ENCODE data around the gene MELK.

MELK gene

DNA sequence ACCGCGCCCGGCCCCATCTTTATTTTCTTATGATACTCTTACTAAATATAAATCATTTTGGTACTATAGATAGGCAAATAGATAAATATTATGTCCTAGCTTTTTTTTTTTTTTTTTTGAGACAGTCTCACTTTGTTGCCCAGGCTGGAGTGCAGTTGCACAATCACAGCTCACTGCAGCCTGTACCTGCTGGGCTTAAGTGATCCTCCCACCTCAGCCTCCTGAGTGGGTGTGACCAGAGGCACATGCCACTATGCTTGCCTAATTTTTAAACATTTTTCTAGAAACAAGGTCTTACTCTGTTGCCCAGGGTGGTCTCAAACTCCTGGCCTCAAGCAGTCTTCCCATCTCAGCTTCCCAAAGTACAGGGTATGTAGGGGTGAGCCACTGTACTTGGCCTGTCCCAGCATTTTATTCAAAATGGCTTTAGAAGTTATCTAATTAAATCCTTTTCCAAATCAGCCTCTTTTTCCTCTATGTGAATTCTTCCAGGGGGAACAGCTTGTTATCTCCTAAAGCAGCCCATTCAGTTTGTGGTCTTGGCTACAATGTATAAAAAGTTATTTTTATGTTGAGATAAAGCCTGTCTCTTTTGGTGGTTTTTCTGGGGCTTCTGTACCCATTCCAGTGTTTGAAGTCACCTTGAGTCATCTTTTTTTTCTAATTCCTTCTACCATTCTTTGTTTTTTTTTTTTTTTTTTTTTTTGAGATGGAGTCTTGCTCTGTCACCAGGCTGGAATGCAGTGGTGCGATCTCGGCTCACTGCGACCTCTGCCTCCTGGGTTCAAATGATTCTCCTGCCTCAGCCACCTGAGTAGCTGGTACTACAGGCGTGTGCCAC, 12.1 kb downstream of the MELK start:
- peak; percentile 81 for DNase-seq (ENCODE audit: low spot score)

- no peak for DNase-seq (ENCODE audit: low spot score)
These were observed 17.5 kb downstream of the MELK start for GRCh38 chr9:36590231-36590630.

GRCh38 chr9:36592801-36593583, 20.3 kb downstream of the MELK start:
- no peak for DNase-seq (ENCODE audit: low spot score)

DNA sequence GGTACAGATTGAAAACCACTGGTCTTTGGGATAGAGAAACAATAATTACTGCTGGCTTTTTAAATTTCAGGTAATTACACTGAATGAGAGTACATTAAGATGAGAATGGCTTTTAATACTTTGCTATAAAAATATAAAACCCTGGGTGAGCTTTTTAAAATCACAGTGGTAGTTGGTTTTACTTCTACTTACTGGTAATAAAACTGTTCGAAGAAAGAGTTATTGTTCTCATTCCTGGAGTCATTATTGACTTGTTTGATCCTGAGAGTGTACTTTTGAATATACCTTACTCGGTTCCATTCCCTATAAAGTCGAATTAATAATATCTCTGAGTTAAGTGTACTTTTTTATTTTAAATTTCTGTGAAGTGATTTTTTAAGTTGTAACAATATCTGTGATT, 21.5 kb downstream of the MELK start:
- no peak for DNase-seq (ENCODE audit: low spot score)

- peak; percentile 75 for DNase-seq (ENCODE audit: low spot score)
These were observed 24.9 kb downstream of the MELK start for GRCh38 chr9:36597412-36598178.

DNA sequence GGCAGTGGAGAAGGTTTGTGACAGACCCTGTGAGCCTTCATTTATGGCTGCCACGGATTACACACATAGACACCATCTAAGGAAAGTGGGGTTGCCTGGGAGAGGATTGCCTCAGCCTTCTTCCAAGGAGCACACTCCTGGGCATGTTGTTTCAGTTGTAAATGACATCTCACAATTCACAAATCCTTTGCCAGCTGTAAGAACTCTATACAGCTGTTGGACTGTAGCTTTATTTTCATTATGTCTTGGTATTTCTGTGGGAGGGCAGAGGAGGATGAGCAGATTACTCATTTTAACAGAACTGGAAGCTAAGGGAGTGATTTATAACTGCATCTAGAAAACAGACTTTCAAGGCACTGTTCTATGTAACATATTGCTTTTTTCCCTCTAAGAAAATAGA, 25.6 kb downstream of the MELK start:
- DNase-seq (ENCODE audit: low spot score): no peak

DNA sequence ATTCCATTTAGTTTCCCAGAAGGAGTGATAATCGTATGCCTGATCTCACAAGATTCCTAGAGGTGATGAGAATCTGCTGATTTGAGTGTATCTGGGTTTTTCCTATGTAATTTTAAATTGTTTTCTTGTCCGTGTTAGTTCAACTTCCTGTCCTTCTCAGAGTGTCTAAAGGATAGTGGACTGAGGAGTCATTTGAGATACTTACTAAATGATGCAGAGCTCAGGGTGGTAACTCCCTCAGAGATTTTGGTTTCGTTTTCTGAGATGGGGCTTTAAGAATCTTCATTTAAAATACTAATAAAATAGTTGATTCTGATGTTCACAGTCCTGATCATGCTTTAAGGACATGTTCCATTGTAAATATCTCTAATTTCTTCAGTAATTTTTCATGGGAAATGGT, 30.3 kb downstream of the MELK start:
- DNase-seq (ENCODE audit: low spot score): peak; percentile 52

DNA sequence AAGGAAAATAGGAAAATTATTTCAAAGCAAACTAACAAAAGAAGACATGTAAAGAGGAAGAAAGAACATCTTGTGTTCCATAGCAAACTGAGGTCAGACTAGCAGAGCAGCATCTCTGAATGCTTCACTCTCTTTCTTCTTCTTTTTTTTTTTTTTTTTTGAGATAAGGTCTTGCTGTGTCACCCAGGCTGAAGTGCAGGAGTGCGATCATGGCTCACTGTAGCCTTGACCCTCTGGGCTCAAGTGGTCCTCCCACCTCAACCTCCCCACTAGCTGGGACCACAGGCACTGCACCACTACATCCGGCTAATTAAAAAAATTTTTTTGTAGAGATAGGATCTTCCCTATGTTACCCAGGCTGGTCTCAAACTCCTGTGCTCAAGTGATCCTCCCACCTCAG, 36.6 kb downstream of the MELK start:
- DNase-seq (ENCODE audit: low spot score): no peak

DNA sequence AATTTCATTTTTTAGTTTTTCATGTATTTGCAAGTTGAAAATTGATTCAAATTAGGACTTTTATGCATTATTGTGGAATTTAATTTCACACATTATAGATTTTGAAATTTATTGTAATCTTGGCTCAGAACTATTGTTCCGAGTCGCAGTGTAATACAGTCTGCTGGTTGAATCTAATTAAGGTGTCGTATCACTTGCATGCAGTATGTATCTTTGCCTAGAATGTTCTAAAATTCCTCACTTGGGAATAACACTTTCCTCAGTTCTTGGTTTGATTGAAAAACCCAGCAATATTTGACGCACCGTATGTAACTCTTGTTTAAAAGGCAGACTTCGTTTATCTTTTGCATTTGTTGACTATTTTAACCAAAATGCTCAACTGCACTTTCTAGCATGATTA, 49.4 kb downstream of the MELK start:
- no peak for DNase-seq (ENCODE audit: low spot score)

DNA sequence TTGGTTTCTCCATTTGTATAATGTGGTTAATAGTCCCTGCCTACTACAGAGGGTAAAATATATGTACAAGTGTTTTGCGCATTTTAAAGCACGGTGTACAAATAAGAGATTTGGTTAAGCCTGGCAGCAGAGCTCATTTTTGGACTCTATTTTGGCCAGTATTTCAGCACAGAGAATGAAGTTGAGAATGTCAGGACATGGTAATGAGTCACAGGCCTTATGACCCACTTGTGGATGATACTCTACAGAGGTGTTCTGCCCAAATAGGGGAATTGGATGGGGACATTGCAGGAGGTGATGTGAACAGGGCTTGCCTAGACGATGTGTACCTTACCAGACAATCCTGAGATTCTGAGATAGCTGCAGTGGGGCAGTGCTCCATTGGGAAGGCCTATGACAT, 50.6 kb downstream of the MELK start:
- peak; percentile 39 for DNase-seq (ENCODE audit: low spot score)

GRCh38 chr9:36625006-36625615, 52.4 kb downstream of the MELK start:
- DNase-seq (ENCODE audit: low spot score): peak; percentile 93

GRCh38 chr9:36632892-36633291, 60.2 kb downstream of the MELK start:
- DNase-seq (ENCODE audit: low spot score): peak; percentile 38

DNA sequence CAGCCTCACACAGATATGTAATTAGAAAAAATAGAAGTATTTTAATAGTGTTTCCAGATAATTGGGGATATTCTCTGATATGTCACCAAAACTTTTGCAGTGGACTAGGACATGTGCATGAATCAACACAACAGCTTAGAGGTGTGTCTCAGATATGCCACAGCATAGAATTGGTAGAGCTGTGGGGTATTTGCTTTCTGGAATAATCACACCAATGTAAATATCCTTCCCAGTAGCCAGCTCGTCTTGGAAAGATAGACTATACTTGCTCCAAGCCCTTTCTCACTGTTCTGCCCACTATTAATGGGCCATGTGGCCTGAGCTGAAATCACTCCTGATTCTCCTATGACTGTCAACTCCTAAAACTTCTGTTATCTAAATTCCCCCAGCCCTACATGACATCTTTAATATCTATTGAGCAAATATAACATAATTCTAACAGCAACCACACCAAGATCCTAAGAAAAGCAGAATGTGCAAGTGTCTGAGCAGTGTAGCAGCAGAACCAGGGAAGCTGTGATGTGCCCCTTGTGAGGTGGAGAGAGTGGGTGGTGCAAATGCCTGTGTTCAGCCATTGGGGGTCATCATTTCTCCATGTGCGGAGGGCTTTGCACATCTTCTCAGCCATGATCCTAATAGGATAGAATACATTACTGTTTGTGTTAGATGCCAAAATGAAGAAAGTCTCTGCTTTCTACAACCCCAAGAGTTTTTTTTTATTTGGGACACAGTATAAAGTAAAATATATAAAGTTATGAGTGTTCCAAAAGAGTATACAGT, 65.0 kb downstream of the MELK start:
- DNase-seq (ENCODE audit: low spot score): no peak

DNA sequence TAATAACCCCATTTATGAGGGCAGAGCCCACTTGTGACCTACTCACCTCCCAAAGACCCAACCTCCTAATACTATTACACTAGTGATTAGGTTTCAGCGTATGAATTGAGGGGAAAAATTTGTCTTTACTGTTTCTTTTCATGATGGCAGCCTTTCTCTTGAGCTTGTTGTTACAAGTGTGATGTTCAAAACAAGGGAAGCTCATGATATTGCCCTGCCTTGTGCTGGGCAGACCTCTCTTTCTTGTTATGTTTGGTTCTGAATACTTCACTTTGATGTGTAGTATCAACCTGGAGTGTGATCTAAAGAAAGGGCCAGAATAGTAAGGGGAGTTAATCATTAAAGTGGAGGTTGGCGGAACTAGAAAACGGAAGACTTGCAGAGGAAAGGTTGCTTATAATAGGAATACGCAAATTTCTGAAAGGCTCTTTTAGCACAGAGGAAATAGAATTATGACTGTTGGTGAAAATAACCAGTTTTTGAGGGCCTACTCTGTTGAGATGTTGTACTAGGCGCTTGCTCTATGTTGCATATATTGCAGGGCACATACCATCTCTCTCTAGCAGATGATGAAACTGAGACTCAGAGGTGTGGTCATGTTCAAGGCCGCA, 68.2 kb downstream of the MELK start:
- DNase-seq (ENCODE audit: low spot score): no peak

GRCh38 chr9:36642817-36643216, 70.1 kb downstream of the MELK start:
- no peak for DNase-seq (ENCODE audit: low spot score)

GRCh38 chr9:36656842-36657241, 84.1 kb downstream of the MELK start:
- DNase-seq (ENCODE audit: low spot score): no peak

- no peak for DNase-seq (ENCODE audit: low spot score)
These were observed 86.8 kb downstream of the MELK start for GRCh38 chr9:36659500-36659899.

- DNase-seq (ENCODE audit: low spot score): no peak
These were observed 92.1 kb downstream of the MELK start for GRCh38 chr9:36664806-36665205.

GRCh38 chr9:36665387-36665786, 92.7 kb downstream of the MELK start:
- no peak for DNase-seq (ENCODE audit: low spot score)

GRCh38 chr9:36665921-36666431, 93.3 kb downstream of the MELK start:
- DNase-seq (ENCODE audit: low spot score): no peak

DNA sequence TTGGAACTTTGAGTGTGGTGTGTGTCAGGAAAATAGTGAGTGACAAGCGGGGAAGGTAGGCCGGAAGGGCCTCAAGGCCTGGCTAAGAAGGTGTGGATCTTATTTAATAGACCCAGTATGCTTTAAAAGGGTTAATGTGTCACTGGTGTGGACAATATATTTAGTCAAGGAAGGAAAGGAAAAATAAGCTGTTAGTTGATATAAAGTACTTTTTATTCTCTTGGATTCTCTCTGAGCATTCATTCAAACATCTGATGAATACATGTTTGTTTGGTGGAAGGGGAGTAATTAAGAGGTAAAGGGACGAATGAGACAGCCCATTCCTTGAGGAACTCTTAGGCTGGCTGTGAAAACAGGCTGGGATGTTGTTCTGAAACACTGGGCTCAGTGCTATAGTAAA, 98.9 kb downstream of the MELK start:
- no peak for DNase-seq (ENCODE audit: low spot score)
